Ishikawa (cell line): ENCODE data around the gene DYRK4.

Source experiments
- CEBPB ChIP-seq: IDR thresholded peaks from 2 replicates; pipeline ENCODE4 v1.6.1; 2012
- EP300 ChIP-seq: IDR thresholded peaks from 2 replicates; pipeline ENCODE4 v1.6.1; 2012; ENCODE audit warnings: borderline replicate concordance
- FOXM1 ChIP-seq: IDR thresholded peaks from 2 replicates; pipeline ENCODE4 v1.6.1; 2012; ENCODE audit warnings: low read depth, borderline replicate concordance
- TAF1 ChIP-seq: IDR thresholded peaks from 2 replicates; pipeline ENCODE4 v1.6.1; 2012; ENCODE audit warnings: low read depth, mild to moderate bottlenecking
- YY1 ChIP-seq: IDR thresholded peaks from 2 replicates; pipeline ENCODE4 v1.6.1; 2012; ENCODE audit warnings: low read depth
- TF ChIP-seq, protein P1 (sequence below): IDR thresholded peaks from 2 replicates; pipeline ENCODE4 v1.6.1; 2012
- TF ChIP-seq, protein P2 (sequence below): IDR thresholded peaks from 2 replicates; pipeline ENCODE4 v1.6.1; 2012; ENCODE audit warnings: low read depth, mild to moderate bottlenecking

DNA sequence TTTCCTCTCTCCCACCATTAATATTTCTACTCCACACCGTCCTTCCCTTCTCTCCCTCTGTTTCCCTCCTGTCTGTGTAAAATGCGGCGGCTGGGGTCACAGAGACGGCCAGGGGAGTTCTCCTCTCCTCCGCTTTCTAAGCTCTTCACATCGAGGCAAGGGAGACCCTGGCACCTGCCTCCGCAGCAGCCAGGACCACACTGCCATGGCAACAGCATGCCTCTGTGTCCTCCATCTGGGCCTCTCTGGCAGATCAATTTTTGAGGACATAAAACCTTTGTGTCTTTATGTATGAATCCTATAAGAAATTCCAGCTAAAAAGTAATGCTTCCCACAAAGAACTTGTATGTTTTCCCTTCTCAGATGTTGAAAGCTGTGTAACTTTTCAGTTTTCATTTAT, 41.4 kb downstream of the DYRK4 start:
- TF ChIP-seq FOXM1 (no peak), EP300 (no peak), TAF1 (no peak), CEBPB (no peak), YY1 (no peak)
- TF ChIP-seq, protein P1, sequence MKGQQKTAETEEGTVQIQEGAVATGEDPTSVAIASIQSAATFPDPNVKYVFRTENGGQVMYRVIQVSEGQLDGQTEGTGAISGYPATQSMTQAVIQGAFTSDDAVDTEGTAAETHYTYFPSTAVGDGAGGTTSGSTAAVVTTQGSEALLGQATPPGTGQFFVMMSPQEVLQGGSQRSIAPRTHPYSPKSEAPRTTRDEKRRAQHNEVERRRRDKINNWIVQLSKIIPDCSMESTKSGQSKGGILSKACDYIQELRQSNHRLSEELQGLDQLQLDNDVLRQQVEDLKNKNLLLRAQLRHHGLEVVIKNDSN: no peak
- TF ChIP-seq, protein P2, sequence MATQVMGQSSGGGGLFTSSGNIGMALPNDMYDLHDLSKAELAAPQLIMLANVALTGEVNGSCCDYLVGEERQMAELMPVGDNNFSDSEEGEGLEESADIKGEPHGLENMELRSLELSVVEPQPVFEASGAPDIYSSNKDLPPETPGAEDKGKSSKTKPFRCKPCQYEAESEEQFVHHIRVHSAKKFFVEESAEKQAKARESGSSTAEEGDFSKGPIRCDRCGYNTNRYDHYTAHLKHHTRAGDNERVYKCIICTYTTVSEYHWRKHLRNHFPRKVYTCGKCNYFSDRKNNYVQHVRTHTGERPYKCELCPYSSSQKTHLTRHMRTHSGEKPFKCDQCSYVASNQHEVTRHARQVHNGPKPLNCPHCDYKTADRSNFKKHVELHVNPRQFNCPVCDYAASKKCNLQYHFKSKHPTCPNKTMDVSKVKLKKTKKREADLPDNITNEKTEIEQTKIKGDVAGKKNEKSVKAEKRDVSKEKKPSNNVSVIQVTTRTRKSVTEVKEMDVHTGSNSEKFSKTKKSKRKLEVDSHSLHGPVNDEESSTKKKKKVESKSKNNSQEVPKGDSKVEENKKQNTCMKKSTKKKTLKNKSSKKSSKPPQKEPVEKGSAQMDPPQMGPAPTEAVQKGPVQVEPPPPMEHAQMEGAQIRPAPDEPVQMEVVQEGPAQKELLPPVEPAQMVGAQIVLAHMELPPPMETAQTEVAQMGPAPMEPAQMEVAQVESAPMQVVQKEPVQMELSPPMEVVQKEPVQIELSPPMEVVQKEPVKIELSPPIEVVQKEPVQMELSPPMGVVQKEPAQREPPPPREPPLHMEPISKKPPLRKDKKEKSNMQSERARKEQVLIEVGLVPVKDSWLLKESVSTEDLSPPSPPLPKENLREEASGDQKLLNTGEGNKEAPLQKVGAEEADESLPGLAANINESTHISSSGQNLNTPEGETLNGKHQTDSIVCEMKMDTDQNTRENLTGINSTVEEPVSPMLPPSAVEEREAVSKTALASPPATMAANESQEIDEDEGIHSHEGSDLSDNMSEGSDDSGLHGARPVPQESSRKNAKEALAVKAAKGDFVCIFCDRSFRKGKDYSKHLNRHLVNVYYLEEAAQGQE: no peak
